ENCODE results near the gene TNFAIP8. TPM values are rescaled to one million over a fixed set of nuclear protein-coding genes. Genes with fewer than 3 reads are reported as not detected.

The TNFAIP8 gene
- total RNA-seq, 1 donor from 2014 or later: 40.0 TPM

DNA sequence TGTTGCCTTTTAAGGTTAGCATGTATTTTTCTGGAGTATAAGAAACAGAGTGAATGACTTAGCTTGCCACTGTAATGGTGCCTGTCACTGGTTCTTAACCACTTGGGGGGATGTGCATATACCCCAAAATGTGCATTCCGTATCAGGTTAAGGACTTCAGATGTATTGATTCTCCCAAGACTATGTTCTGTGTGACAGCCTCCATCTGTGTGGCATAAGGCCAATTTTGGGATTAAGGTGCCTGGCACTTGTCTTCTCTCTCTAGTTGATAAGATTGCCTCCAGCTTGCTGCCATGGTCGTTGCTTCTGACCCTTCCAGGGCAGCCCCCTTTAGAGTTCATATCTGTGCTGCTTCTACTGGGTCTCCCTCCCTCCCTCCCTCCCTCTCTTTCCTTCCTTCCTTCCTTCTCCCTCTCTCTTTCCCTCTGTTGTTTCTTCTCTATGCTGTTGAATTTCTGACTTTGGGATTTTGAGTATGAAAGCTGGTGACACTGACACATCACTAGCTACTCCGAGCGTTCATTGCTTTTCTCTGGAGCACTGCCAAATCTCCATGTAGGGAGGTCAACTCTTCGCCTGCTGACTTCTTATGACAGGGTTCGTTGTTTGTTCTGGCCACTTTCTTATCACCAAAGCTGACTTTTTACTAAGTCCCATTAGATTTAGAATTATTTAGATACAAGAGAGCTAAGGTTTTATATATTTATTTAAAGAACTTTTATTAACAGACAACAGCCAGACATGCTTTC is 31.0 kb downstream of the TNFAIP8 start:
- DNase-seq (ENCODE audit: low read depth): no peak
- no peak overlapping the region for H3K4me3 ChIP-seq (ENCODE audit: low read depth, low read length)
- no peaks in the 10 kb centered on the region for H3K36me3 ChIP-seq (ENCODE audit: control insufficient read depth, insufficient read depth, low read length)
- TF ChIP-seq, protein P1, sequence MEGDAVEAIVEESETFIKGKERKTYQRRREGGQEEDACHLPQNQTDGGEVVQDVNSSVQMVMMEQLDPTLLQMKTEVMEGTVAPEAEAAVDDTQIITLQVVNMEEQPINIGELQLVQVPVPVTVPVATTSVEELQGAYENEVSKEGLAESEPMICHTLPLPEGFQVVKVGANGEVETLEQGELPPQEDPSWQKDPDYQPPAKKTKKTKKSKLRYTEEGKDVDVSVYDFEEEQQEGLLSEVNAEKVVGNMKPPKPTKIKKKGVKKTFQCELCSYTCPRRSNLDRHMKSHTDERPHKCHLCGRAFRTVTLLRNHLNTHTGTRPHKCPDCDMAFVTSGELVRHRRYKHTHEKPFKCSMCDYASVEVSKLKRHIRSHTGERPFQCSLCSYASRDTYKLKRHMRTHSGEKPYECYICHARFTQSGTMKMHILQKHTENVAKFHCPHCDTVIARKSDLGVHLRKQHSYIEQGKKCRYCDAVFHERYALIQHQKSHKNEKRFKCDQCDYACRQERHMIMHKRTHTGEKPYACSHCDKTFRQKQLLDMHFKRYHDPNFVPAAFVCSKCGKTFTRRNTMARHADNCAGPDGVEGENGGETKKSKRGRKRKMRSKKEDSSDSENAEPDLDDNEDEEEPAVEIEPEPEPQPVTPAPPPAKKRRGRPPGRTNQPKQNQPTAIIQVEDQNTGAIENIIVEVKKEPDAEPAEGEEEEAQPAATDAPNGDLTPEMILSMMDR (IDR thresholded peaks at IDR 0.05; ENCODE audit: insufficient read depth, low read length, poor library complexity, severe bottlenecking): no peak
- H3K27me3 ChIP-seq (ENCODE audit: control insufficient read depth, insufficient read depth, low read length): no peaks in the 10 kb centered on the region

DNA sequence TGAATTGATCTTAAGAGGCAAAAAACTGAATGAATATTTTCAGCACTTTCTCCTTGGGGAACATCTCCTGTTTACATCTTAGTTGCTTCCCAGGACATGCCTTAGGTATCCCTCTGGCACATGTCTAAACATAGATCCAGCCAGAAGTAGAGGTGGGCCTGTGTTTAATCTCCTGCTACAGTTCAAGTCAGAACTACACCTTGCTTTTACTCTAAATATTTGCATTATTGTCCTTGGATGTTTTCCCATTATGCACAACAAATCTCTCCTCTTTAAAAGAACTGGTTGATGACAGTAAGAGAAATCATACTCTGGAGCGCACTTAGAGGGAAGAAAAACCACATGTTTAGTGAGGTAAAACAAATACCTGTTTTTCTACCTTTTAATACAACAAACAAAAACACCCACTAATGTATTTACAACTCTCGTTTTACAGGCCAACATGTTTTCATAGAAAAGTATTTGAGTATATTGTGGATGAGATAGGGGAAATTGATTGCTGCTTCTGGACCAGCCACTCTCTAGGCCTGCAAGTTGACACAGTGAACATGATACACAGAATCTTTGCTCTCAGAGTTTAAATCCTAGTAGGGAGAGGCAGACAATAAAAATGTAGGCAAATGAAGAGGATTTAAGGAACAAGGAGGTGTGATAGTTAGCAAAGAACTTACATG is 32.3 kb downstream of the TNFAIP8 start:
- no peak overlapping the region for H3K4me3 ChIP-seq (ENCODE audit: low read depth, low read length)
- no peak for DNase-seq (ENCODE audit: low read depth)
- TF ChIP-seq, protein P1 (IDR thresholded peaks at IDR 0.05; ENCODE audit: insufficient read depth, low read length, poor library complexity, severe bottlenecking): no peak
- no peaks in the 10 kb centered on the region for H3K27me3 ChIP-seq (ENCODE audit: control insufficient read depth, insufficient read depth, low read length)
- H3K36me3 ChIP-seq (ENCODE audit: control insufficient read depth, insufficient read depth, low read length): peaks cover 1% of the 10 kb centered on the region

DNA sequence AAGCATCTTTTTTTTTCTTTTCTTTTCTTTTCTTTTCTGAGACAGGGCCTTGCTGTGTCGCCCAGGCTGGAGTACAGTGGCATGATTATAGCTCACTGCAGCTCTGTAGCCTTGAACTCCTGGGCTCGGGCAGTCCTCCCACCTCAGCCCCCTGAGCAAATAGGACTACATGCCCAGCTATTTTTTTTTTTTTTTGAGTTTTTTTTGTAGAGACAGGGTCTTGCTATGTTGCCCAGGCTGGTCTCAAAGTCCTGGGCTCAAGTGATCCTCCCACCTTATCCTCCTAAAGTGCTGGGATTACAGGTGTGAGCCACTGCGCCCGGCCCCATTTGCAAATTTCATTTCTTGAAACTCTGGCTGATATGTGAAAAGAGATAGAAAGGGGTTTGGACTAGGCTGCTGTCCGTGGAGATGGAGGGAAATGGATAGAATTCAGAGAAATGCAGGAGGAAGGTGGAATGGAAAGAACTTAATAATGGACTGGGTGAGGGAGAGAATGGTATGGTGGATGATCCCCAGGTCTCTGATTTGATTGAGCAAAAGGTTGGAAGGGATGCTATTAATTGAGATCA is 32.9 kb downstream of the TNFAIP8 start:
- DNase-seq (ENCODE audit: low read depth): no peak
- H3K4me3 ChIP-seq (ENCODE audit: low read depth, low read length): no peak overlapping the region
- H3K36me3 ChIP-seq (ENCODE audit: control insufficient read depth, insufficient read depth, low read length): peaks cover 1% of the 10 kb centered on the region
- H3K27me3 ChIP-seq (ENCODE audit: control insufficient read depth, insufficient read depth, low read length): no peaks in the 10 kb centered on the region
- TF ChIP-seq, protein P1 (IDR thresholded peaks at IDR 0.05; ENCODE audit: insufficient read depth, low read length, poor library complexity, severe bottlenecking): no peak

DNA sequence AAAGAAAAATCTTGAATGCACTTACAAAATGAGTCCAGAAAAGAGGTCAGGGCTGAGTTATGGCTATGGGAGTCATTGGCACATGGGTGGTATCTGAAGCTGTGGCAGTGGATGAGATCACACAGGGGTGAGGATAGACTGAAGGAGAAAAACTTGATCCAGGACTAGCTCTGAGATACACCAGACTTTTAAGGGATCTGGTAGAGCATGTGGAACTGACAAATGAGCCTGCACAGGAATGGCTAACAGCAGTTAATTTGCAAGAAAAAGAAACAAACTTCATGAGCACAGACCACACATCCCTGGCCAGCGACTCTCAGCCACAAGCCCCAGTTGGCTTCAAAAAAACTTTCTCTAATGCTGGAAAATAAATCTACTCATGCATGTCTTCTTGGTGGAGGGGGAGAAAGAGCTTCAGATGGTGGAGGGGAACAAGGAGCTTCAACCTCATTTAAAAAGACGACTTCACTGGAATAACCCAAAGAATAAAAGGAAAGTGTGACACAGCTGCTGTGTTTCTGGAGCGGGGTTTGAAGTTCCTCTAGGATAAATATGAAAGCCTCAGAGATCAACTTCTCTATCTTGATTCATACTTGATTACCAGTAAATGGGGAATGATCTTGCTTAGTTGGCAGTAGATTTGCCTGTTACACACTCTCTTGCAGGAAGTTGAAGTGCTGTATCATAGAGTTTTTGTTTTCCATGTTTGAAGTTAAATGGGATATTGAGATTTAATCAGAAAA is 33.6 kb downstream of the TNFAIP8 start:
- no peak overlapping the region for H3K4me3 ChIP-seq (ENCODE audit: low read depth, low read length)
- TF ChIP-seq, protein P1 (IDR thresholded peaks at IDR 0.05; ENCODE audit: insufficient read depth, low read length, poor library complexity, severe bottlenecking): no peak
- H3K36me3 ChIP-seq (ENCODE audit: control insufficient read depth, insufficient read depth, low read length): peaks cover 1% of the 10 kb centered on the region
- H3K27me3 ChIP-seq (ENCODE audit: control insufficient read depth, insufficient read depth, low read length): no peaks in the 10 kb centered on the region
- no peak for DNase-seq (ENCODE audit: low read depth)

DNA sequence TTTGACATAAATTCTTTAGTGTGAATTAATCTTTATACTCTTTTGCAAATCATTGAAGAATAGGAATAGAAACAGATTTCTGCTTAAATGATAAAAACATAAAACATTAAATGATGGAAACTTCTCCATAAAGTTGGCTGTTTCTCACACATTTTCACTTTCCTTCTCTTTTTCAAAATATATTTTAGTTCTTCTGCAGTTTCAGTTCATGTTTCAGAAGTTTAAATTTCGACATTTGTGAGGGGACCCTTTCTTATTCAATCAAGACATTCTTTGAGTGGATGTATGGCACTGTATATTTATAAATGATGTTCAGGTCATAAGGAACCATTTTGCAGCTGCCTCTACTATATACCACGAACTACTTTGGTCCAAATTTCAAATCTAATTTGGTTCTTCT is 34.6 kb downstream of the TNFAIP8 start:
- TF ChIP-seq, protein P1 (IDR thresholded peaks at IDR 0.05; ENCODE audit: insufficient read depth, low read length, poor library complexity, severe bottlenecking): no peak
- Histone ChIP-seq H3K36me3 (ENCODE audit: control insufficient read depth, insufficient read depth, low read length) (peaks cover 1% of the 10 kb centered on the region), H3K27me3 (ENCODE audit: control insufficient read depth, insufficient read depth, low read length) (no peaks in the 10 kb centered on the region), H3K4me3 (ENCODE audit: low read depth, low read length) (no peak overlapping the region)
- no peak for DNase-seq (ENCODE audit: low read depth)
